GM18502 (cell line): ENCODE data around the gene FAM168B.

Experiments
- ATAC-seq: cut with Tn5 transposase; IDR thresholded peaks from one replicate; pipeline ENCODE4 v1.9.1; 2021; ENCODE audit warnings: mild to moderate bottlenecking; ENCODE audit not compliant: unreplicated experiment, poor library complexity

The FAM168B gene

DNA sequence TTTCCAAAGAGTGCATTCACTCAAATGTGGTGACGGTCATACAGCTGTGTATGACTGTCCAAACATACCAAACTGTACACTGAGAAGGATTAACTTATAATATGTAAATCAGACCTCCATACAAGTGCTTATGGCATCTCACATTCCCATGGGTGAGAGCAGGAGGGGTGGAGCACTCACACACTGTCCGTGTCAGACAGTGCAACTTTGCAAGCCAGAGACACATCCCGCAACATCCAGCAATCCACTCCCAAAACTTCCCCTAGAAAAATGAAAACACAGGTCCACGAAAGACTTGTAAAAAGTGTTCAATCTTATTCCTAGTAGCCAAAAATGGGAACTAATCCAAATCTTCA, 36.4 kb downstream of the FAM168B start:
- no peak for ATAC-seq

DNA sequence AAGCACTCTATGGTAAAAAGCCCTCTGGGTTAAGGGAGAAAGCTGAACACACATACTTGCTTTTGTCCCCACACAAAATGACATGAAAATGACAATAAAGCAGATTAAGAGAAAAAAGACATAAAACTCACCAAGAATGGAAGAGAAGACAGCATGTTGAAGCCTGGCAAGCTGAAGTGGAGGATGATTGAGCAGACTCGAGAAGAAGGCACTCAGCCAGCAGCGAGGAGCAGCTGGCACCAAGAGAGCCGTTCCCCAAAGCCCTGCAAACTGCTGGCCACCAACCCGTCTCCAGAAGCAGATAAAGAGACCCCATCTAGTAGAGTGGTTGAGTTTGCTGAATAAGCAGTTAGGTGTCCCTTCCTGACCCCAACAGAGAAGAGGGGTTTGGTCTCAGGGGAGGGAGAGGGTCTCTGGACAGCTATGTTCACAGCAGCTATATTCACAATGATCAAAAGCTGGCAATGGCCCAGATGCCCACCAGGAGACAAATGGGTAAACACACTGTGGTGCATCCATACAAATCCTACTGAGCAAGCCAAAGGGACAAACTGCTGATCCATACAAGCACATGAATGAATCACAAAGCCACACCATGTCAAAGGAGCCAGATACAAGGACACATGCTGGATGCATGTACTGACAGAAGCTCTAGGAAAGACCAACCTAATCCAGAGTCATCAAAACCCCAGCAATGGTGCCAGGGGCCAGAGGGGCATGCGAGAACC, 36.9 kb downstream of the FAM168B start:
- ATAC-seq = no peak

DNA sequence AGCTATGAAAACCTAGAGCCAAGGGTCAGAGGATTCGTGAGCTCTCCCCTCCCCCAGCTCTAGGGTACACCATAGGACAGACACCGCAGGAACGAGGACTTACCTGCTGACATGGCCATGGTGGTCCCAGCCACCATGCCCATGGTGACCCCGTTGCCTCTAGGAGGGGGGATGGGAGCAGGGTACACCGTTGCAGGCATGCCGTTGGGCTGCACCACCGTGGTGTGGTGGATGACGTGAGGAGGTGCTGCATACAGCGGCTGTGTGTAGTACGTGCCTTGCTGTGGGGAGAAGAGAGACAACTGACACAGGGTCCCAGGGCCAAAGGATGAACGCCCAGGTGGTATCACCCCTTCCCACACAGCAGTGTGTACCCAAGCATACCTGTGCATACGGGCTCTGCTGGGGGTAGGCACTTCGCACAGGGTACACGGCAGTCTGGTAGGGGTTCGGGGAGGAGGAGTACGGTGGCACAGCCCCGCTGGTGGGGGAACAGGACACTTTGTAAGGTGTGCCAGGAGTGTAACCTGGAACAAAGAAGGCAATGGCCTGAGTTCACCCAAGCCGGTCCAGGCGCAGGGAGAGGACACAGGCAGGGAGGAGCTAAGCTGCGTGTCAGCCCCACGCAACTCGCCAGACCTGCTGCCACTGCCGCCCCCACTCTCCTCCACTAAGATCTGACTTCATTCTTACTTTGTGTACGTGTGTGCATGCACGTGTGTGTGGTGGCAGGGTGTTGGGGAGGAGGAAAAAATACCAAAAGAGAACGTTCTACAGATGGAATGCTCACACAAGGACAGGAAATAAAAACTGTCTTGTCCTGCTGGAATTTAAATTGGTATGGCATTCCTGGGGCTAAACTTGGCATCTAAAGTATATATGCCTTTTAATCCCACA, 37.8 kb downstream of the FAM168B start:
- ATAC-seq = no peak

DNA sequence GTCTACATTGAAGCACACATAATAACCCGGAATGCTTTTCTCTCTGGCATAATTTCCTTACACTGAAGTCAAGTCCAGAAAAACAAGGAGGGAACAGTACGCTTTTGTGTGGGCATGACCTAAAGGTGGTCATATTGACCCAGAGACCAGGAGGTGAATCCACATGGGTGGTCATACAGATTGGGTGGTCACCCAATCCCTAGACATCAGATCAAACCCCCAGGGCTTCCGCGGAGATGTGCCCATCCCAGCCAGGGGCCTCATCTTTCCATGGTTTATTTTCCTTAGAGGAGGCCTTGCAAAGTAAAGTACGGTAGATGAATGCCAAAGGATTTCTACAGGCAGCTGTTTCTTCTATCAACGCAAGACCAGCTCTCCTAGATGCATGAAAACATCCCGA, 38.8 kb downstream of the FAM168B start:
- no peak for ATAC-seq

DNA sequence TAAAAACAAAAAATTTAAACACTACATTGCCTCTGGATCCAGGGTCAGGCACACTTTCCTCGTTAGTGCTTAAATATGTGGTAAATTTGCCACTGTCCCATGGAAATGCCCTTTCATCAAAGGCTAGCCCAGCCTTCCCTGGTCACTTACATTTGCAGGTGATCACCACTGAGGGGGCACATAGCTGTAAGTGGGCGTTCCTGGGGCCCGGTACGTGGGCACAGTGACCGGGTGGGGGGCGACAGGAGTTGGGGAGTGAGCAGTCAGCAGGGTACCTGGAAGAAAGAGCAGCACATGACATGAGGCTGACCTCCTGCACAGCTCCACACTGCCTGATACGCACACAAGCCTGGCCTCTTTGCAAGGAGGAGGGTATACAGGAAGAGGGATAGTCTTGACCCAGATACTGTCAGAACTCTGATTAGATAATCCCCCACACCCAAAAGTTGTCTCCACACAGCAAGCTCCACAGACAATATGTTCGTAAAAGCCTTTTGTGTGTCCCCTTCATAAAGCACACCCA, 40.5 kb downstream of the FAM168B start:
- no peak for ATAC-seq

DNA sequence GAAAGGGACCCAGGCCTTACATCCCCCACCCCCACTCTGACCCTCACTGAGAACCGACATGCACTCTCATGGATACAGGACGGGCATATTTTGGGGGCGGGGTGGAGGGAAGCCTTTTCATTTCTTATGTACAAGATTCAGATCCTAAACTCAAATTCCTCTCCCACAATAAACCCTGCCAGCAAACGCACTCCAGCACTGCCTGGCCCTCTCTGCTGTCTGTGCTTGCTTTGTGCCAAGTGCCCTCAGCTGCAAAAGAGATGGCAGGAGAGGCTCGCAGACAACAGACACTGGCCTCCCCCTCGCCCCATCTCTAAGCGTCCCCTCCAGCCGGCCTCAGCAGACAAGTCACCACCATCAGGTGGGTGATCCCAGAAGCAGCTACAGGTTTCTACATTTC, 42.4 kb downstream of the FAM168B start:
- ATAC-seq = no peak

DNA sequence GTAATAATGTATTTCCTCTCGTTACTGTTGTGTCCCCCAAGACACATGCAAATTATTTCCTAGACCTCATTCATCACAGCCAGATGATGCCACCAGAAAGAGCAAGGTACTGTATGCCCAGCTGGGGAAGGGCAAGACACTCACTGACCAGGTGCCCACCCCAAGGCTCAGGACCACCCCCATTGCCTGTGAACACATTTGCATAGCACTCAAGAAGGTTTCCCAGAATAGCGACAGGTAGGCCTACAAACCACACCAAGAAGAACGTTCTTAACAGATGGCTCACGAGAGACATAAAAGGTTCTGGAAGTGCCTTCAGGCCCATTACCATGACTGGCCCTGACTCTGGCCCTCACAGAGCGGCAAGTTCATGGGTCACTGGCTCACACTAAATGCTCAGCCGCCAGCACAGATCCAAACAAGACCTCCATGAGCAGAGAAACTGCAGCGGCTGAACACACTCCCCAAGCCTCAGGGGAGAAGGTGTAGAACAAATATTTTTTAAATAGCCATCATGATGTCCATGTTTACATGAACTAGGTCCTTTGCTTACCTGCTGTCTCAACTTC, 44.0 kb downstream of the FAM168B start:
- no peak for ATAC-seq

DNA sequence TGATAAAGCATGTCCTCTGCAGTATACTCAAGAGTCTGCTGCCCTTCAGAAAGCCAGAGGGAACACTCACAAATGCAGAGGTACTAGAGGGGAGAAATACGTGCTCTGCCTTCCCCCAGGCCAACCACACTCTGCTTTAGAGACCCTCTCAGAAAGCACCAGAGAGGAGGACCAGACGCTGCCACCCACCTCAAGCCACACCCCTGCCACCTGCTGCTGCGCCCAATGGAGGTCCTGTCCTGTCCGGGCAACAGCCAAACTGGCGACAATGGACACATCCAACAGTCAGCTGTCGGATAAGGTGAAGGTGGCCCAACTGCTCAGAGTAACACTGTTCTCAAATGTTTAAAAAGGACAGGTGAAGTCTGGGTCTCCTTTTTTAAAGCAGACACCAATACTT, 44.6 kb downstream of the FAM168B start:
- ATAC-seq = no peak

DNA sequence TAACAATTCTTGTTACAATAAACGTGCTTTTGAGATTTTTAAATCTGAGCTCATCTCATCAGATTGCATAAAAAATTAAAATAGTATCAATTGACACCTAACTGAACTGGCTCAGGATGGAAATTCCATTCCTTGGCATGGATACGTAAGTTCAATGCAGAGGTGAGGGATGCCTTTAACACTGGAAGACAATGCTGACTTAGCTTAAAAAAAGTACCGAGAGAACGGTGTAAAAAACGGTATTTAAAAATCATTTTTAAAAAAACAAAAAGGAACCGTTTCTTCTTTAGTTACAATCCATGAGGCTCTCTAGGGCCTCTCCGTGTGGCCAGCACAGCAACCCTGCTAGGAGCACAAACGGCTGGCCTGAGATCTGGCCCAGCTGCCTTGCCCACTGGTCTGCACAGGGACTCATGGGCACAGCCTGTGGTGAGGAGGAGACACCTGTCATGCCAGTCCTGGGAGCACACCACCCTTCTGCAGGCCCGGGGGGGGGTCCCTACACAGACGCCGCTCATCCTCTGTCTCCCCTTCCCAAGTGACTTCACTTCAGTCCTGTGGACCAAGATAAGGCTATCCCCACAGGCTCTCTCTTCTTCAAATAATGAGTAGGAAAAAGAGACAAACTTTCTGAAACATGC, 45.2 kb downstream of the FAM168B start:
- no peak for ATAC-seq

DNA sequence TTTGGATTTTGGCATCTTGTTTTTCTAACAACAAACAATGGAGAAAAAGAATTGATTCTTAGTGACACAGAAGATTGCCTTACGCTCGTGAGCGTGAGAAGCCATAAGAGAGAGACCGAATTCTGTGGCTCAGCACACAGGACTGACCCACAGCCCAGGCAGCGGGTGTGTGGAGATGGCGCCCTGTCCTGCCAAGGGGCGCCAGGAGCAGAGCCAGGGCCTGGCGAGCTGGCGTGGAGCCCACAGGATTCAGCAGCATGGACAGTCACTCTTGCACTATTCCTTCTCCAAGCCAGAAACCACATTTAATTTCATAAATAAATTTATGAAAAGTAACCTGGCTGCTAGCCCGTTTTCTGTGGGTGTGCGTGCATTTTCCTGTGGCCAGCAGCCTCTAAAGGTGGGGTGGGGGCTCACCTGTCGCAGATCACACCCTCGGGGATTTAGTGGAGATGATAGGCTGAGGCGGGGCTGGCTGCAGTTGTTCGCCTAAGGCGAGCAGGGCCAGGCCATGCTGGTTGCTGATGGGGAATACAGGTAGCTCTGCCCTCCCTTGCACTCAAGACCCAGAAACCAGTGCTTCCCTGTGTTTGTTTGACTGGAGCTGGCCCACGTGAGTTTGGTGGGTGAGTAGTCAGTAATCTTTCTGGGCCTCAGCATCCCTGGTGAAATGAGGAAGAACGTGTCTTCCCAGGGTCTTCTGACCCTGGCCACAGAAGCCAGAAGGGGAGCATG, 46.2 kb downstream of the FAM168B start:
- ATAC-seq = no peak

DNA sequence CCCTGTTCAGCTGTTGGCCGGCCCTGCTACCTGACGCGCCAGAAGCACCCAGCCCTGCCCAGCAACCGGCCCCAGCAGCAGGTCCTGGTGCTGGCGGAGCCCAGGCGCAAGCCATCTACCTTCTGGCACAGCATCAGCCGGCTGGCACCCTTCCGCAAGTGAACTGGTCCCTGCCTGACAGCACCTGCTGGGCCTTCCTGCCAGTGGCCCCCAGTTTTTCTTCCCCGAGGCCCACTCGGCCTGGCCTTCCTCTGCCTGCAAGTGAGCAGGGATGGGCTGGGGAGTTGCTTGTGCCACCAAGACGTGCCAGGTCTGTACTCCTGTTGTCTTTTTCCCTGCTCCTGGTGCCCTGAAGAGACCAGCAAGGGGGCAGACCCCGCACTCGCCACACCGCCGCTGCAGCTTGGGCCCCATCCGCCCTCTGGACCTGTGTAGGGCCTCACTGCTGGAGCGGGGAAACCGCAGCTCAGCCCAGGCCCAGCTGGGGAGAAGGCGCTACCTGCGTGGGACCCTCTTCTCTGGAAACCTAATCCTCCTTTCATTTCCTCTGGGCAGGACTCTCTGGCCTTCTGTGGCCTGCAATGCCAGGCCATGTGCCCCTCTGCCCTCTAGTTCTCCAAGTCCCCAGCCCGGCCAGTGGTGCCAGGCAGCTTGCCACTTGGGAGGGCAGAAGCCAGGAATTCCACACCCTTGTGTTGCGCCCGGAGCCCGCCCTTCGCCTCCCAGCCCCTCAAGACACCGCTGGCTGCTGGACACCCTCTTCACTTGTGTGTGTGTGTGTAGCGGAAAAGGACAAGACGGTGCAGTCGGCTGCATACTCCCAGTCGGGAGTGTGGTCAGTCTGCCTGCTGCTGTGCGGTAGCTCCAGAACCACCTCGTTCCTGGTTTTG, 47.0 kb downstream of the FAM168B start:
- ATAC-seq = no peak

DNA sequence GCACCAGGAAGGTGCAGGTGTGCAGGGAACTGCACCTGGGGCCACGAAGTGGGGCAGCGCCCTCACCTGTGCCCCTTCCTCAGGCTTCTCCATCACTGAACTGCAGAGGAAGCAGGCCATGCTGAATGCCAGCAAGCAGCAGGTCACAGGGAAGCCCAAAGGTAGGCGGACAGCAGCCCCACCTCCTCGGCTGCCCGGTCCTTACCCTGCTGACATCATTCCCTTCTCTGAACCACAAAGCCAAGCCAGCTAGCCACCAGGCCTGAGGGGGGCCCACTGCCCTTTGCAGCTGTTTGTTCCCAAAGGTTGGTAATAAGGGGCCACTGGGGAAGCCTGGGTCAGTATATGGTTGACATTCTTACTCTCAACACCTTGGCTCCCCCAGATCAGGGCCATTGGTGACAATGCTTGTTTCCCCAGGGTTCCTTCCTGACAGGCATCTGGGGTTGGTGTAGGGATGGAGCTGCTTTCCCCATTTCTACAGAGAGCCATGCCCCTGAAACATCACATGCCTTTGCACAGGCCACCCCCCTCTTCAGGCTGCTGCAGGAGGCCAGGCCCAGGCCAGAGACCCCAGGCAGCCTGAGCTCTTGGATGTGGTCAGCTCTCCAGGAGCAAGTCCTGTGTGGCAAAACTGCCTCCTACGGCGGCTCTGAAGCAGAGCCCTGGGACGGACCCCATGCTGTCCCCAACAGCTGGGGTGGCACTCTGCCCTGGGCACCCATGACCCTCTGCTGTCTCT, 47.8 kb downstream of the FAM168B start:
- ATAC-seq = no peak

DNA sequence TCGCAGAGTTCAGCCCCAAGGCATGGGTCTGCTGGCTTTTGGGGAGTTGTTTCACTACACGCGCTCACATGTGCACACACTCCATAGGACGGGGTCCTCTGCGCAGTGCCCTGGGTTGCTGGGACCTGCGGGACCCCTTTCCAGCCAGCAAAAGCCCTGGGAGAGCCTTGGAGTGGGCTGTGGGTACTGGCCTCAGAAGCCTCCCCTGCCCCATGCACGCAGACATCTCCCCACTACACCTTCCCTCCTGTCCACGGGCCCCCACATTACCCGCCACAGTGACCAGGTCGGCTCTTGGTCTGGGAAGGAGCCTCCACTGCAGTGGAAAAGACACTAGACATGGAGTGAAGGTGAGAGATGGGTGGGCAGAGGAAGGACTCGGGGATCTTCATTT, 48.5 kb downstream of the FAM168B start:
- ATAC-seq = no peak

DNA sequence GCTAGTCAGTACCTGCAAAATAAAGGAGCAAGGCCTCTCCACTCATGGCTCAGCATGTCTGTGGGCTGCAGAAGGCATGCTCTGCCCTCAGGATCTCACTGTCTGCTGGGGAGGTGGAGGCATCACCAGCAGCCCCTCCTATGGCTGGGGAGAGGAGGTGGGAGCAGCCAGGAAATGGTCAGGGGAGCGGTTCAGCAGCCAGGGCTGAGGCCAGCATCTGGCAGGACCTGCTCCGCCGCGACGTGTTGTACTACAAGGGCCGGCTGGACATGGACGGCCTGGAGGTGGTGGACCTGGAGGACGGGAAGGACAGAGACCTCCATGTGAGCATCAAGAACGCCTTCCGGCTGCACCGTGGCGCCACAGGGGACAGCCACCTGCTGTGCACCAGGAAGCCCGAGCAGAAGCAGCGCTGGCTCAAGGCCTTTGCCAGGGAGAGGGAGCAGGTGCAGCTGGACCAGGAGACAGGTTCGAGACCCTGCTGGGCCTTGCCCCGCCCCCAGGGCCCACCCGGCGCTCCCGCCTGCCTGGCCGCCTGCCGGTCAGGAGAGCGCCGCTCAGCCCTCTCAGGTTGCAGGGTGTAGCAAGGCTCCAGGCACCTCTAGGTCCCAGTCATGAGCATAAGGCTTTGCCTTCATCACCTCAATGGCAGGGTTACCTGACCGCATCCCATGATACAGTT, 49.0 kb downstream of the FAM168B start:
- no peak for ATAC-seq

DNA sequence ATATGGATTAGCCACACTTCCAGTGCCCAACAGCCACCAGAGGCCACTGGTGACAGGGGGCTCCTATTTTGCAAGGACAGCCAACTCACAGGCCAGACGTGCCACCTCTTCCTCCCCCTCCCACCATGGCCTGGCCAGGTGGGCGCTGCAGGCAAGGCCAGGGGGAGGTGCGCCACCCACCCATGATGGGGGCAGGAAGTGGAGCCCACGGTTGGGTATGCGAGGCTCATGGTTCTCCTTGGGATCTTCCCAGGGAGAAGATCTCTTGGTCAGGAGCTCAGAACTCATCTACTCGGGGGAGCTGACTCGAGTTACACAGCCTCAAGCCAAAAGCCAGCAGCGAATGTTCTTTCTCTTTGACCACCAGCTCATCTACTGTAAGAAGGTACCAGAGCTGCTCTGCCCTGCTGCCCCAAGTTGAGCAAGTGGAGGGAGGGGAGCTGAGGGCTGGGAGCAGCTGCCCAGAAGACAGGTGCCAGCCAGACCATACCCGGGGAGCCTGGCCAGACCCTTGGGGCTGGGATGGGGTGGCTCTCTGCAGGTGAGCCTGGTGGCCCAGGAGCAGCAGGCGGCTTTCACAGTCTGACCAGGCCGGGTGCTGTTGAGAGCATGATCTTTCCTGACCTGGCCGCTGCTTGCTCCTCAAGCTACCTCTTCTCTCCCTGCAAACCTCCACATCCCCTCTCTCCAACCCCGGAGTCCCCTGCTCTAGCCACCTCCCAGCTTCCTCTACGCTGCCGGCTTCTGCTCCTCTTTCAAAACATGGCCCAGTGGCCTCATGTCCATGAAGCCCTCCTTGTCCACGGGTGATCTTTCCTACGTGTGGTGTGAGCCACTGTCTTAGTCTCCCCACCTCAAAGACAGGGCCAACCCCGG, 49.8 kb downstream of the FAM168B start:
- no peak for ATAC-seq

DNA sequence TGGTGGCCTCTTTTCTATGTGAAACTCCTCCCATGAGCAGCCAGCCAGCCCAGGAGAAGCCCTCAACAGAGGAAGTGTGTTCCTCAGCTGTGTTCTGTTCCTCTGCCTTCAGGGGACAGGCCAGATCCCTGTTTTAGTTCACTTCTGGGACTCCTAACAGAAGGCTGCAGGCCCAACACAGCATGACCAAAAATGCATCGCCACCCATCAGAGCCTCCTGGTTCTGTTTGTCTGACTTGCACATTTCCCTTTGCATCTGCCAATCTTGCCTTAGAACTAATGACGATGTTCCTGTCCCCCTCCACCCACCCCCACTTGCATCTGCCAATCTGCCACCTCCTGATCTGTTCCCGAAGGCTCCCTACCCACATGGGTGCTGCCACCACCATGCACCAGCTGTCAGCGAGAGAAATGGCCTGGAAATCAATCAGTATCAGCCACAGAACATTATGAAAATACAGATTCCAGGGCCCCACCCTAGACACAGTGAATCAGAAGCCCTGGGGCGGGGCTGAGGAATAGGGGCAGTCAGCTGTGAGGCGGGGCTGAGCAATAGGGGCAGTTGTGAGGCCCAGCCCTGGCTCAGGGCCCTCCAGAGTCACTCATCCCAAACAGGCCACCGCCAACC, 51.0 kb downstream of the FAM168B start:
- ATAC-seq = no peak
